ENCODE data around the gene RAB11FIP4.

The RAB11FIP4 gene

GRCh38 chr17:31497994-31498826, 106.7 kb downstream of the RAB11FIP4 start:
- DNase-seq (ENCODE audit: low read depth in 2 of 2) = no peak

DNA sequence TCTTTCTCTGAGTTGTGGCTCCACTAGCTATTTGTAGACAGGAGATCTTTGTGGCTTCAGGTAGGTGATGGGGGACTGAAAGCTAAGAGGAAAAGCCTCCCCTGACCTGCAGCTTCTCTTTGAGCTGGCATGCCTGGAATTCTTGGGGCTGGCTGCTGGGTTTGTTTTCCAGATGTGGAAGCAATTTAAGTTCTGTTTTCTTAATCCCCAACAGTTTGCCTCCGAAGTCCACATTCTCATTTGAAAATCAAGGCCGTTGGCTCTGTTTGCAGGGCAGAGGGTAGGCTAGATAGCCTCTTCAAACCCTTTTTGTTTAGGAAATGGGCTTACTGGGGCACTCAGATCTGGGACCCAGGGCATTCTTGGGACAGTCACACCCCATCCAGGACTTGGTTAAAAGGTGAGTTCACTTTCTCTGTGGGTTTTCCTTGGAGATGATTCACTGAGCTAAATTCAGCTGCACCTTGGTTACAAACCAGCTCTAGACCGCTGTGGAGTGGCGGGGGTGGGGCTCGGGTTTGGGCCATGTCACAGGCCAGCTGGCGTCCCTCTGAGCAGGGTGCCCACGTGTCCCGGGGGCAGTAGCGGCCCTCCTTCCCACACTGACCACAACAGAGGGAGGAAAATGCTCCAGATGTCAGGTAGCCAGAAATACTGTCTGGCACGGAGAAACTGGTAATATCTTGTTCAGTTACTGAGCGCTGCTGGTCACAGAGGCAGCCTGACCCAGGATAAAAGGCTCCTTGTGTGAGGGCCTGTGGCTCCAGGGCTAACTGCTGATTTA, 108.5 kb downstream of the RAB11FIP4 start:
- no peak for DNase-seq (ENCODE audit: low read depth in 2 of 2)

GRCh38 chr17:31506517-31506916, 115.0 kb downstream of the RAB11FIP4 start:
- DNase-seq (ENCODE audit: low read depth in 2 of 2) = no peak

DNA sequence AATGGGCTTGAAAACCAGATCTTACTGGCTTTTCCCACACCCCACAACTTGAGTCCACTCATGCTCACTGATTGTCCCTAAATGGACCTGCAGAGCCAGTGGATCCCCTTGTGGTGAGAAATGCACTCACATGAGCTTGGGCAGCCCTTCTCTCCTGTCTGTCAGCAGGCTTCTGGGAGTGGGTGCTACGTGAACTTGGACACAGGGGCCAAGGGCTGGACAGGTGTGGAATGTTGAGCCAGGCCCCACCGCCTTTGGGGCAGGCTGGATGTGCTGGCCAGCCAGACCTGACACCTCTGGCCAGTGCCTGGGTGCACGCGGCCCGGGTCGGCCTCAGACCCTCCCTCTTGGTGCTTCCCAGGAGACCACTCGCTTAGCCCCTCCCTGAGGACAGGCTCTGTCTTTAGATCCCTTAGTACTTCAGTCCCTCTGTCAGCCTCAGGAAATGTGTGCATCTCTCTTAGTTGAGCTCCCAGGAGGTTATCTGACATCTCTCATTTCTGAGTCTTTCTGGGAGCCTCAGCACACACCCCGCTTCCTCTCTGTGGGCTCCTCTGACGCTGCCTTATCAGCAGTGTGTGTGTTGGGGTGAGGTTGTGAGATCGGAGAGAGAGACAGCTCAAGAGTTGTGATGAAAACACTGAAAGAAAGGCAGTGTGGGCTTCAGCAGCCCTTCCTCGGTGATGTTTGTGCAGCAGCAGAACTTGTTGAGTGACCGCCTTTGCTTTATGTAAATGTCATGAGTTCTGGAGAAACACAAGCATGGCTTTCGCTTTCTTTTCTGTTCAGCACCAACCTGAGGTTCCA, 117.0 kb downstream of the RAB11FIP4 start:
- peak; percentile 19 to 36 for DNase-seq (ENCODE audit: low read depth in 2 of 2)

GRCh38 chr17:31509095-31509804, 117.8 kb downstream of the RAB11FIP4 start:
- DNase-seq (ENCODE audit: low read depth in 2 of 2) = no peak

- no peak for DNase-seq (ENCODE audit: low read depth in 2 of 2)
These were observed 118.3 kb downstream of the RAB11FIP4 start for GRCh38 chr17:31509805-31510177.

DNA sequence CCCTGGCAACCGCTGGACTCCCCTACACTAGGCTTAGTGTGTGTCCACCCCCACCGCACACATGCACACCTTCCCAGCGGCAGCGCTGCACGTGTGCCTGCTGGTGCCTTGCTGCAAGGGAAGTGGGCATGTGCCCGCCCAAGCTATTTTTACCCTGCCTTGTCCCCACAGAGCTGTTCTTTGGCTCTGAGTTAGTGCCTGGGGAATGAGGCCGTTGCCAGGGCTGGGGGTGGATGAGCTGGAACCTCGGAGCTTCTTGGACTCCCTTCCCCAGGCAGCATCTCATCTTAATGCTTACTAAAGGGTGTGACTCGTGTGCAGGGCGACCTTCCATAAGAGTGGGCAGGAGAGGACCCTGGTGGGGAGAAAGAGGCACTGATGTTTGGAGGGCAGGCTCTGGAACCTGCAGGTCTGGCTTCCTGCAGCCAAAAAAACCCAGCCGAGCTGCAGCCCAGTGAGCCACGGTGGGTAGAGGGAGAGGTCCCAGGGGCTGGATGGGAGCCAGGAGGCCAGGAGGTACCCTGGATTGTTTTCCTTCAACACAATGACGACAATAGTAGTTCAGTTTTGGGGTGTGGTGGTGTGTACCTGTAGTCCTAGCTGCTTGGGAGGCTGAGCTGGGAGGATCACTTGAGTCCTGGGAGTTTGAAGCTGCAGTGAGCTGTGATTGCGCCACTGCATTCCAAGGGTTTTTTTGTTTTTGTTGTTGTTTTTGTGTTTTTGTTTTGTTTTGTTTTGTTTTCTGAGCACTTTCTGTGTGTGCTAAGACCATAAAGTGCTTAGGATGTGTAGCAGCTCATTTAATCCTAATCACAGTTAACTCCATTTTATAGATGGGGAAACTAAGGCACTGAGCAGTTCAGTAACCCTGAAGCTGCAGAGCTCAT, 119.1 kb downstream of the RAB11FIP4 start:
- no peak for DNase-seq (ENCODE audit: low read depth in 2 of 2)

DNA sequence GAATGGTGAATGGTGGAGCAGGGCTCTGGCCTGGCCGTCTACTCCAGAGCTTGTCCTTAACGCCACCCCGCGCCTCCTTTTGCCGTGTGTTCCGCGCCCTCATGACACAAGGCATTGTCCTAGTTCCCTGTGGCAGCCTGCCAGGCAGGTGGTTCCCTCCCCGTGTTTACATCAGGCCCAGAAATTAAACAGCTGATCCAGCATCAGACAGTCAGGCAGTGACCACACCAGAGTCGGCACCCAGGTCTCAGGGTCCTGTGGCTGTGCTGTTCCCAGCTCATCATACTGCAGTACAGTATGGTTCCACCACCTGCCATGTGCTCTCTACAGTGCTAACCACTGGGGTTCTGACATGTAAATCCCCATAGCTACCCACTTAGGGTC, 119.7 kb downstream of the RAB11FIP4 start:
- no peak for DNase-seq (ENCODE audit: low read depth in 2 of 2)

DNA sequence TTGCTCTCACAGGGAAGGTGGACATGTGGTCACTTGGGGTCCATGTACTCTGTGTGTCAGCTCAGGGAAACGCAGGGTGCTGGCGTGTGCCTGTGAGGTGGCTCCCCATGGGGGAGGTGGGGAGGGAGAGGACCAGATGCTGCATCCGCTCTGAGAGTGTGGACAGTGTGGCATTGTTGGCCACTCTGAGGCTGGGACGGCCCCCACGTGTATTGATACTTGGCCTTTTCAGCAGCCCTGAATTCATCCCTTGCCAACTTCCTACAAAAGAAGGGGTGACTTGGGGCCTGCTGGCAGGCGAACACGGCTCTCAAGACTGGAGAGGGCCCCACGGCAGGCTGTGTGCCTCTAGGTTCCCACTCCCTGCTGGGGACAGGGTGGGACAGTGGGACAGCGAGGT, 120.1 kb downstream of the RAB11FIP4 start:
- DNase-seq (ENCODE audit: low read depth in 2 of 2) = no peak

DNA sequence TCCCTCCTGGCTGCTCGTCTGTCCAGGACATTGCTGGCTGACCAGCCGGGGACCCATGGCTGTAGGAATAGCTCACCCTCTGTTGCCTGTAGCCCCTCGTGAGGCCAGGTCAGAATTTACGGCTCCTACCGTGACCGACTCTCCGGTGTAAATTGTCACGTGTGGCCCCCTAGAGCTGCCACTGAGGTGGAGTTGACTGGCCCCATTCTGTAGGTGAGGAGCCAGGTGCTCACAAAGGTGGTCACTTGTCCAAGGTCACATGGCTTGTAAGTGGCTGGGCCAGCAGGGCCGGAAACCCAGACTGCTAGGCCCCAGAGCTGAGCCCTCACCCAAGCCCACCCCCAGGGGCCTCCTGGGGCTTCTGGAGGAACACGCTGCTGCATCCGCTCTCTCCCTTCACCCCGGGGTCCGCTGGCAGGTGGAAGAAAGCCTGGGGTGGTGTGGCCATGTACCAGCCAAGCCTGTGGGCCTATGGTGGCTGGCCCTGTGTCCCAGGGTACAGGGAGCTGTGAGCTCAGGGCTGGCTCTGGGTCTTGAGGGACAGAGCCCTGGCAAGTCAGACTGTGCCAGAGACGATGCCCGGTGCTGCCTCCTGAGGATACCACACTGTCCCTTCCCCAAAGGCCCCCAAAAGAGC, 120.7 kb downstream of the RAB11FIP4 start:
- no peak for DNase-seq (ENCODE audit: low read depth in 2 of 2)

- DNase-seq (ENCODE audit: low read depth in 2 of 2) = no peak
These were observed 121.3 kb downstream of the RAB11FIP4 start for GRCh38 chr17:31512796-31513195.

DNA sequence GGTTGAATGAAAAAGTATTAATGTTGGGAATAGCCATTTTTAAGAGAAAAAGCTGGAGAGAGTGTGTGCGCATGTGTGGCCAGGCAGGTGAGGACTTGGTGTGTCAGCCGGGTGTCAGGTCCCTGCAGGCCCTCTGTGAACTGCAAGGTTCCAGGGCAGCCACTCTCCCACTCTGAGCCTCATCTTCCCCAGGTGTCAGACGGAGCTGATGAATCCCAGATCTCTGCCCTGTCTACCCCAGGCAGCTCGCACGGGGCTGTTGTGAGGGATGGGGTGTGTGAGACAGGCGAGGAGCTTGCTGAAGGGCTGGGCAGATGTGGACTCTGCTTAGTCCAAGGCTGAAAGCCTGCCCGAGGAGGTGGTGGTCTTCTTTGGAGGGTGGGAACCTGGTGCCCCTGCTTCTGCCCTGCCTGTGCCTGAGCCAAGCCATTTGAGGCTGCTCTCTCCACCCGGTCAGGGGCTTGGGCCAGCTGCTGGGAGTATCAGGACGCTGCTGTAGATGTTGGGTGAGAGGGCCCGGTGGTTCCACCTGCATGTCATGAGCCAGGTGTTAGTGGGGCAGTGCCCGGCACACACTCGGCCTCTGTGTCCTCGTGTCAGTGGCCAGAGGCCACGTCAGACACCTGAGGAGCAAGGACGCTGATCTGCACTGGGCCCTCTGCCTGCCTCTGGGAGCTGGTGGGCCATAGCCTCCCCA, 122.4 kb downstream of the RAB11FIP4 start:
- no peak for DNase-seq (ENCODE audit: low read depth in 2 of 2)

GRCh38 chr17:31515267-31515666, 123.8 kb downstream of the RAB11FIP4 start:
- no peak for DNase-seq (ENCODE audit: low read depth in 2 of 2)

DNA sequence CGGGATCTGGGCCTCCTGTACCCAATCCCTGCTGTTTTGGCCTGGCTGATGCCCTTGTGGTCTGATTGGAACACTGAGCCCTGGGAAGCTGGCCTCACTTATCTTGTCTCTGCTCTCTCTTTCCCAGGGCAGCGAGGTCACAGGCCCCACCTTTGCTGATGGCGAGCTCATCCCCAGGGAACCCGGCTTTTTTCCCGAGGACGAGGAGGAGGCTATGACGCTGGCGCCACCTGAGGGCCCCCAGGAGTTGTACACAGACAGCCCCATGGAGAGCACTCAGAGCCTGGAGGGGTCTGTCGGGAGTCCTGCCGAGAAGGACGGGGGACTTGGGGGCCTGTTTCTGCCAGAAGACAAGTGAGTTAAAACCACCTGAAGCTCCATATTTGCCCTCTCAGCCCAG, 126.0 kb downstream of the RAB11FIP4 start:
- no peak for DNase-seq (ENCODE audit: low read depth in 2 of 2)

DNA sequence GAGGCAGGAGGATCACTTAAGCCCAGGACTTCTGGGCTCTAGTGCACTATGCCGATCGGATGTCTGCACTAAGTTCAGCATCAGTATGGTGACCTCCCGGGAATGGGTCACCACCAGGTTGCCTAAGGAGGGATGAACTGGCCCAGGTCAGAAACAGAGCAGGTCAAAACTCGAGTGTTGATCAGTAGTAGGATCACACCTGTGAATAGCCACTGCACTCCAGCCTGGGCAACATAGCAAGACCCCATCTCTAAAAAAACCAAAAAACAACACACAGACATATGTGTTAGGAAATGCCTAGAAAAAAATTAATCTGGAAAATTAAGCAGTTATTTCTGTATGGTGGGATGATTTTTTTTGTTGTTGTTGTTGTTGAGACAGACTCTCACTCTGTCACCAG, 127.0 kb downstream of the RAB11FIP4 start:
- DNase-seq (ENCODE audit: low read depth in 2 of 2) = no peak

DNA sequence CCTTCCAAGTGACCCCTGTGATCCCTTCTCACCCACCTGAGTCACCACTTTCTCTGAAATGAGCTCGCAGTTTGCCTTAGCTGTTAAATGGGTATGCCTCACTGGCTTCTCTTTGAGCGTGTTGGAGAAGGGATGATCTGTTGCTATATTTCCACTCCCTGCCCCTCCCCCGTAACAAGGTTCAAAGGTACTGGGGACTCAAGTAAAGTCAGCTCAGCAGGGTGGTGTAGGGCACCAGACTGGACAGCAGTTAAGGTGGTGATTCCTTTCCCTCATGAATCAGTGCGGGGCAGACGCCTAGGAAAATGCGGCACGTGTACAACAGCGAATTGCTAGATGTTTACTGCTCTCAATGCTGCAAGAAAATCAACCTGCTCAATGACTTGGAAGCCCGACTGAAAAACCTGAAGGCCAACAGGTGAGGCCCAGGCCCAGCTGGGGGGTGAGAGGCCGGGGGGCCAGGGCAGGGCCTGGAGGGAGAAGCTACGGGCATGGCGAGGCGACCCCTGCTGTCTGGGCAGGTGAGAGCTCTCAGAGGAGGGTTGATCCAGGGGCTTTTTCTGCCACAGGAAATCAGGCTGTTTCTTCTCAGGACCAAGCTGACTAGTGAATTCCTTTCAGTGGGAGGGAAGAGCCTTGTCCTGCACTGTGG, 130.3 kb downstream of the RAB11FIP4 start:
- DNase-seq (ENCODE audit: low read depth in 2 of 2) = no peak

DNA sequence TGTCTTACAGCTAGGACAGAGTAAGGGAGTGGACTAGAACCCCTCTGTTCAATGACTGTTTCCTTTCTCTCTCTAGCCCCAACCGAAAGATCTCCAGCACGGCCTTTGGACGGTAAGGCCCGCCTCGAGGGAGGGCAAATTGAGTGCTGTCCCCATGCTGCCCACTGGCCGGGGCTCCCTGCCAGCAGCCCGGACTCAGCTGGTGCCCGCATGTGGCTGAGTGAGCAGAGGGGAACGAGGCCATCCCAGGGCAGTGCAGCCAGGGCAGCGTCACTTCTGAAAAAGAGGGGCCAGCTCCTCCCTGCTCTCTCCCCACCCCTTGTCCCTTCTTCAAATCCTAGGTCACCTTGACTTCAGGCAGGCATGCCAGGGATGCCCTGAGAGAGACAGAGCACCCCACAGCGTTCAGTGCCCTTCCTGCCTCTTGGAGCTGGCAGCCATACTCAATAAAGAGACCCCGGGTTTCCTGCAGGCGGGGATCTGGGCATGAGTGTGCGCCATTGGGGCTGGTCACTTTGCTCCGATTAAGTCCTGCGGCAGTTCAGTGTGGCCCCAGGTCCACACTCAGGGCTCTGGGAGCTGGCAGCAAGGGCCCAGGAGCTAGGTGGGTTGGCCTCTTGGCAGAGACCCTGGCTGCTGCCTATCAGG, 130.9 kb downstream of the RAB11FIP4 start:
- no peak for DNase-seq (ENCODE audit: low read depth in 2 of 2)

- DNase-seq (ENCODE audit: low read depth in 2 of 2) = no peak
These were observed 131.6 kb downstream of the RAB11FIP4 start for GRCh38 chr17:31522987-31523495.
